GM23338 (cell line): ENCODE data around the gene KCTD10. TPM values are rescaled to one million over a fixed set of nuclear protein-coding genes. Genes with fewer than 3 reads are reported as not detected.

ENCODE experiments used
- ATAC-seq: fragments of 200-7000 bp; cut with Tn5 transposase; 3 replicates; pipeline ENCODE4 v1.9.1; 2020
- DNase-seq: peaks from one replicate; pipeline ENCODE4 v3.0.0-alpha.2; 2015; ENCODE audit warnings: low spot score
- H2AFZ ChIP-seq: fragments of 200-600 bp; sonication (generic); 2 replicates; pipeline ENCODE4 v1.8.0; 2016; ENCODE audit warnings: antibody characterized with exemption, mild to moderate bottlenecking, moderate library complexity
- H3F3A ChIP-seq: fragments of 200-600 bp; sonication (generic); replicated peaks from 2 replicates; pipeline ENCODE4 v1.8.0; 2017; ENCODE audit warnings: antibody characterized with exemption, mixed run types, low read depth
- H3K27ac ChIP-seq: fragments of 200-600 bp; sonication (generic); 2 replicates; pipeline ENCODE4 v1.6.1; 2016; ENCODE audit warnings: low read depth
- H3K27me3 ChIP-seq: fragments of 200-600 bp; sonication (generic); 2 replicates; pipeline ENCODE4 v1.8.0; 2016; ENCODE audit warnings: mild to moderate bottlenecking, mixed run types, moderate library complexity; ENCODE audit not compliant: insufficient read depth
- H3K36me3 ChIP-seq: fragments of 200-600 bp; sonication (generic); 2 replicates; pipeline ENCODE4 v1.8.0; 2016; ENCODE audit warnings: mild to moderate bottlenecking; ENCODE audit not compliant: insufficient read depth
- H3K4me1 ChIP-seq: fragments of 200-600 bp; sonication (generic); 2 replicates; pipeline ENCODE4 v1.8.0; 2016; ENCODE audit warnings: mild to moderate bottlenecking, moderate library complexity; ENCODE audit not compliant: insufficient read depth
- H3K4me2 ChIP-seq: fragments of 200-600 bp; sonication (generic); 2 replicates; pipeline ENCODE4 v1.7.1; 2017; ENCODE audit warnings: mixed run types
- H3K4me3 ChIP-seq: fragments of 200-600 bp; sonication (generic); 2 replicates; pipeline ENCODE4 v1.6.1; 2016; ENCODE audit warnings: mixed run types
- H3K79me2 ChIP-seq: fragments of 200-600 bp; sonication (generic); replicated peaks from 2 replicates; pipeline ENCODE4 v1.8.0; 2017; ENCODE audit warnings: mild to moderate bottlenecking; ENCODE audit not compliant: insufficient read depth
- H3K9me2 ChIP-seq: fragments of 200-600 bp; sonication (generic); 2 replicates; pipeline ENCODE4 v1.8.0; 2017; ENCODE audit not compliant: insufficient read depth
- H4K20me1 ChIP-seq: fragments of 200-600 bp; sonication (generic); replicated peaks from 2 replicates; pipeline ENCODE4 v1.8.0; 2017; ENCODE audit warnings: mild to moderate bottlenecking; ENCODE audit not compliant: insufficient read depth
- H3K27ac Mint-ChIP-seq: 2 replicates; pipeline ENCODE4 v1.8.0; 2020; ENCODE audit warnings: inconsistent platforms, mild to moderate bottlenecking, moderate library complexity, mixed read lengths
- H3K27me3 Mint-ChIP-seq: 3 replicates; pipeline ENCODE4 v1.8.0; 2022; ENCODE audit warnings: low read depth, mild to moderate bottlenecking, moderate library complexity, mixed read lengths, inconsistent platforms; ENCODE audit not compliant: insufficient read depth, poor library complexity
- H3K36me3 Mint-ChIP-seq: 3 replicates; pipeline ENCODE4 v1.8.0; 2021; ENCODE audit warnings: low read depth, mild to moderate bottlenecking, inconsistent platforms, moderate library complexity, mixed read lengths
- H3K4me1 Mint-ChIP-seq: 3 replicates; pipeline ENCODE4 v1.8.0; 2020; ENCODE audit warnings: mild to moderate bottlenecking, inconsistent platforms, mixed read lengths
- H3K4me3 Mint-ChIP-seq: 3 replicates; pipeline ENCODE4 v1.8.0; 2021; ENCODE audit warnings: moderate library complexity, mild to moderate bottlenecking, inconsistent platforms, mixed read lengths
- H3K9me3 Mint-ChIP-seq: 3 replicates; pipeline ENCODE4 v1.8.0; 2020; ENCODE audit warnings: moderate library complexity, mild to moderate bottlenecking, inconsistent platforms, mixed read lengths
- CTCF ChIP-seq, 2 experiments: fragments of 200-600 bp in 1 of 2; sonication (generic) in 1 of 2; conservative IDR thresholded peaks; 2 replicates each; pipeline versions ENCODE4 v1.5.1 to v1.6.1; 2016 to 2017; ENCODE audit warnings: antibody characterized with exemption in 2 of 2, low read depth in 2 of 2, mild to moderate bottlenecking in 2 of 2, moderate library complexity in 1 of 2
- ETS1 ChIP-seq: IDR thresholded peaks from 2 replicates; pipeline ENCODE4 v1.6.1; 2016; ENCODE audit warnings: antibody characterized with exemption
- EZH2 ChIP-seq: fragments of 200-600 bp; sonication (generic); IDR thresholded peaks from one replicate; pipeline ENCODE4 v1.8.0; 2017; ENCODE audit warnings: antibody characterized with exemption, mild to moderate bottlenecking, low read depth; ENCODE audit not compliant: unreplicated experiment
- EZH2phosphoT487 ChIP-seq: fragments of 200-600 bp; sonication (generic); IDR thresholded peaks from one replicate; pipeline ENCODE4 v1.8.1; 2018; ENCODE audit warnings: antibody characterized with exemption; ENCODE audit not compliant: unreplicated experiment
- JUNB ChIP-seq: IDR thresholded peaks from one replicate; pipeline ENCODE4 v1.6.1; 2016; ENCODE audit warnings: antibody characterized with exemption; ENCODE audit not compliant: unreplicated experiment
- NANOG ChIP-seq: IDR thresholded peaks from 2 replicates; pipeline ENCODE4 v1.6.1; 2016; ENCODE audit warnings: antibody characterized with exemption, borderline replicate concordance
- REST ChIP-seq: IDR thresholded peaks from one replicate; pipeline ENCODE4 v1.6.1; 2018; ENCODE audit warnings: antibody characterized with exemption; ENCODE audit not compliant: unreplicated experiment
- ZNF331 ChIP-seq: fragments of 250-450 bp; sonication (Bioruptor Pico); IDR thresholded peaks from 2 replicates; pipeline ENCODE4 v1.5.0; 2020; ENCODE audit warnings: low read depth, mild to moderate bottlenecking, moderate library complexity
- polyA plus RNA-seq: library from polyadenylated mRNA; unstranded; fragments of >200 nt; fragmentation: Nextera tagmentation; extraction: Ambion mirVana; gene quantifications from 2 replicates; pipeline ENCODE4 v1.2.1, GENCODE V29; 2016
- total RNA-seq: library from RNA; depleted of rRNA; stranded (reverse); fragments of >200 nt; shearing (Covaris generic); gene quantifications from 2 replicates; pipeline ENCODE4 v1.2.3, GENCODE V29; 2014

Gene KCTD10
- total and polyA plus RNA-seq, 2 experiments from 2014 or later, result 15.8 to 45.2 TPM

- TF ChIP-seq CTCF (conservative IDR thresholded peaks at IDR 0.05; ENCODE audit: low read depth in 2 of 2), result no peak
- TF ChIP-seq ETS1, result no peak
- no peak for TF ChIP-seq REST
- TF ChIP-seq EZH2phosphoT487, result no peak
- TF ChIP-seq EZH2, result no peak
- TF ChIP-seq NANOG, result no peak
- no peak for TF ChIP-seq JUNB
- no peak for TF ChIP-seq ZNF331
Observed at GRCh38 chr12:109488051-109488665, 11.1 kb upstream of the KCTD10 start (continued).

GRCh38 chr12:109487181-109488050 lies 10.3 kb upstream of the KCTD10 start:
- Mint-ChIP-seq H3K27ac (no peak overlapping the region), H3K4me3 (no peak overlapping the region), H3K36me3 (peaks cover 61% of the 10 kb centered on the region), H3K9me3 (no peaks in the 10 kb centered on the region; the same call in 2 of the 3 replicates), H3K4me1 (no peaks in the 10 kb centered on the region), H3K27me3 (peaks cover 2% of the 10 kb centered on the region)
- H3K4me3 ChIP-seq, result no peak overlapping the region
- H3F3A ChIP-seq, result no peaks in the 10 kb centered on the region
- H3K27ac ChIP-seq, result no peak overlapping the region
- H3K27me3 ChIP-seq, result no peaks in the 10 kb centered on the region
- no peaks in the 10 kb centered on the region for H3K79me2 ChIP-seq
- DNase-seq (no peak), ATAC-seq (no peak)
- no peak overlapping the region for H2AFZ ChIP-seq
- H3K4me1 ChIP-seq, result no peaks in the 10 kb centered on the region
- H3K36me3 ChIP-seq, result peaks cover 17% of the 10 kb centered on the region
- H3K4me2 ChIP-seq, result no peak overlapping the region
- no peaks in the 10 kb centered on the region for H3K9me2 ChIP-seq
- no peaks in the 10 kb centered on the region for H4K20me1 ChIP-seq
- no peak for TF ChIP-seq REST
- no peak for TF ChIP-seq EZH2phosphoT487
